ENCODE data around the gene RALGPS1.
"Not testable (repeated sequence)": the region's sequence is repeated elsewhere in the genome, so short reads cannot be mapped to it uniquely, and the experiment has no call there.

Gene RALGPS1

DNA sequence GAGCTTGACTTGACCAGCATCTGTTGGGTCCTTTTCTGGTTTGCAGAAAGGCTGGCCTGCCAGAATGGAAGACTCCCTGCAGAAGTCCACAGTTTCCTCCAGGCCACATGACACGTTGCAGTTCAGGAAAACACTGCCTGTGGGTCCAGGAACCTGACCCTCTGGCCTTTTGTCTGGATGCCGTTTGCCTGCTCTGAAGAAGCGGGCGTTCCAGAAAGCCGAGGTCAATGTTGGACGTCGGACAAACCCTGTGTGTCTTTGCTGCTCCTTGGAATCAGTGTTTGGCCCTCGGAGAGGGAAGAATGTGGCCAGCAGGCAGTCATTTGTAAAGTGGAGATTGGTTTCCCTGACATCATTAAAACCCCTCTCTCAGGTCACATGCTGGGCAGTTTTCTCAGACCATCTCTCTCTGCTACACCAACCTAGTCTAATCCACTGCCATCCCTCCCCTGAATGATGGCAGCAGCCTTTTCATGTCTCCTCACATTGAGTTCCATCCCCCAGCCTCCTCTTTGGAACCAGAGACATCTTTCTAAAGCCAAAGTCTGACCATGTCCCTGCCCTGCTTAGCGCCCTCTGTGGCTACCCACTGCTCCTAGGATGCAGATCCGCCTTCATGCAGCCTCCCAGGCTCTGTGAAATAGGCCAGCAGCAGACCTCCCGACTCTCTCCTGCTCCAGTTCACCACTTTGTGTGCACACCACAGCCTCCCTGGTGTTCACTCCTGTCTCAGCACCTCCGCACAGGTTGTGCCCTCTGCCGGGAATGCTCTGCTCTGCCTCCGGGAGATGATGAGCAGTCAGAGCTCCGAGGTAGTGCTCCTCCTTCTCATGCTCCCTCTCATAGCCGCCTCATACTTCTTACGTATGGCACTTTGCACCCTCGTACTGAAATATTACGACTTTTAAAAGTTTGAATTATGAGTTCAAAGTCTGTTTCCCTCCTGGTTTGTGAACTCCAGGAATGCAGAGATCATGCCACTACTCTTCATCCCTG is 75.6 kb downstream of the RALGPS1 start:
- DNase-seq = no peak

DNA sequence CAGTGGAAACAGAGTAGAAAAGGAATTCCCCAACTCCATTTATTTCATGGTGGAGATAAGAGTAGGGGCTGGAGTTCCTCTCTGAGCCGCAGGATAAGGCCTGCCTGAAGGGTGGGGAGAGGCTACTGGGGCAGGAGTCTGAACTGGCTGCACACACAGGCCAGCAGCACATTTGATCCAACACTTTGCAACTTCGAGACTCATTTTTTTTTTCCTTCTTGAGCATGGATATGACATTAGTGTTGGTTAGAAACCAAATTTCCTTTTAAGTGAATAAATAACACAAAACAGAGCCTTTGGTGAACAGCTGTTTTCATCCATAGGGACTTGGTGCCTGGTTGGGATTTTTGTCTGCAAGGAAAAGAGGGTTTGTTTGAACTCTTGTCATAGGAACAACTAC is 76.6 kb downstream of the RALGPS1 start:
- DNase-seq = no peak

DNA sequence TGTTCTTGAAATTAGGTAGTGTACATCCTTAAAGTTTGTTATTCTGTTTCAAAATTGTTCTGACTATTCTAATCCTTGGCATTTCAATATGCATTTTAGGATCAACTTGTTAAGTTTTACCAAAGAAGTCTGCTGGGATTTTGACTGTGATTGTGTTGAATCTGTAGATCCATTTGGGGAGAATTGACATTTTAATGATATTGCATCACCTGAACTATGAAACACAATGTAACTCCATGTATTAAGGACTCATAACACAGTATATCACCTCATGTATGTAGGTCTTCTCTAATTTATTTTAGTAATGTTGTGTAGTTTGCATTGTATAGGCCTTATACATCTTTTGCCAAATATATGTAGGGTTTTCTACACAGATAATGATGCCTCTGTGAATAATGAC is 77.8 kb downstream of the RALGPS1 start:
- no peak for DNase-seq

DNA sequence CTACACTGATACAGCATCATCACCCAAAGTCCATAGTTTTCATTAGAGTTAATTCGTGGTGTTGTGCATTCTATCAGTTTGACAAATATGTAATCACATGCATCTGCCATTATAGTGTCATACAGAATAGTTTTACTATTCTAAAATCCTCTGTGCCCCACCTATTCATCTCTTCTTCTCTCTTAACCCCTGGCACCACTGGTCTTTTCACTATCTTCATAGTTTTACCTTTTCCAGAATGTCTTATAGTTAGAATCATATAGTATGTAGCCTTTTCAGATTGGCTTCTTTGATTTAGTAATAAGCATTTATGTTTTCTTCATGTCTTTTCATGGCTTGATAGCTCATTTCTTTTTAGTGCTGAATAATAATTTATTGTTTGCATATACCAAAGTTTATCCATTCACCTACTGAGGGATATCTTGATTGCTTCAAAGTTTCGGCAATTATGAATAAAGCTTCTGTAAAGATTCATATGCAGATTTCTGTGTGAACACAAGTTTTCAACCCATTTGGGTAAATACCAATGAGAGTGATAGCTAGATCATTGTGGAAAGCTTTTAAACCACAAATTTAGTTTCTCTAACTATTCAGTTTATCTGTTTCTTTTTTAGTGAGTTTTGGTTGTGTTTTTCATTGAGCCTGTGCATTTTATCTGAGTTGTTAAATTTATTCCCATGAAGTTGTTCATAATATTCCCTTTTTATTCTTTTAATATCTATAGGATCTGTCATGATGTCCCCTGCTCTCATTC is 84.9 kb downstream of the RALGPS1 start:
- DNase-seq = no peak

DNA sequence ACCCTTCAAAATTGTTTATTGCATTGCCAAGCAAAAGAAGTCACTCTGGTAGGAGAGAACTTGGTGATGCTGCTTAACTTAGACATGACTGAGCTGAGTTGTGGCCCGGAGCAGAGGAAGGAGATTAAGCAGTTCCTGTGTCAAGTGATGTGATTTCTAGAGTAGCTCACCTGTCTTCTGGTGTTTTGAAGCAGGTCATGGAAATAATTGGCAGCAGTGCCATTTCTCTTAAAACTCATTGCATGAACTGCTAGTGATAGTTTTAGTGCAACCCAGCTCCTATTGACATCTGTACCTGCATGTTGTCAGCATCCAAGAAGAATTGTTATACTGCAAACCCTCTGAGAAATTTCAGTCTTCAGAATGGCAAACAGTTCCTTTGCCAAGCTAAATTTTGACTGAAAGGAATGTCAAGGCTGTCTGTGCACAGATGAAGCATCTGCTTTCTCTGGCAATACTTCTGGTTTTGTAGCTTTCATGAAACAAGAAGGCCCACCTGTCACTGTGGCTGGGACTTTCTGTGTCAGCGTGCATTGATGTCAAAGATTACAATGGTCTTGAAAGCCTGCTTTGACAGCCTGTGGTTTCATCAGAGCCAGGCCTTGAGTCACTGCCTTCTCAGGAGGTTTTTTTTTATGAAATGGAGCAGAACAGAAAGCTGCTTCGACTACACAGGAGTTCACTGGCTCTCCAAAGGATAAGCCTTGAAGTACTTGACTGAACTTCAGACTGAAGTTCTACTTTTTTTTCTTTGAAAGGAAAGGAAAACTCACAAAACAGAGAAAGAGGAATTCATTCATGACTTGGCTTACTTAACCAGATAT is 90.6 kb downstream of the RALGPS1 start:
- peak; percentile 13 for DNase-seq

DNA sequence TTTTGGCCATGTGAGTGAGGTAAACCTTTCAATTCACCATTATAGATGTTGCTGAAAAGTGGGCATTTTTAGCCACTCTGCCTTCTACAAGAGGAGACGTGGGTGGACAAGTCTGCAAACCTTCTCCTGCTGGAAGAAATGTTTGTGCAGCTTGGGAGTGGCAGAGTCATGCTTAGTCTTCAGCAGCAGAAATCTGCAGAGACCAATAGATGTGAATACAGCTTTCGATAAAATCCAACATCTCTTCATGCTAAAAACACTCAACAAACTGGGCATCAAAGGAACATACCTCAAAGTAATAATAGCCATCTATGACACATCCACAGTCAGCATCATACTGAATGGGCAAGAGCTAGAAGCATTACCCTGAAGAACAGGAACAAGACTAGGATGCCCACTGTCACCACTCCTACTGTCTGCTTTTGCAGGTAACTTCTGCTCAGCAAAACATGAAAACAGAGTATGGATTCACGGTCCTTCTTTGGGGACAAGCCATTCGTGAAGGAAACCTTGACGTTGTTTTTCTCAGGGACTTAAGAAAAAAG is 91.3 kb downstream of the RALGPS1 start:
- DNase-seq = no peak

DNA sequence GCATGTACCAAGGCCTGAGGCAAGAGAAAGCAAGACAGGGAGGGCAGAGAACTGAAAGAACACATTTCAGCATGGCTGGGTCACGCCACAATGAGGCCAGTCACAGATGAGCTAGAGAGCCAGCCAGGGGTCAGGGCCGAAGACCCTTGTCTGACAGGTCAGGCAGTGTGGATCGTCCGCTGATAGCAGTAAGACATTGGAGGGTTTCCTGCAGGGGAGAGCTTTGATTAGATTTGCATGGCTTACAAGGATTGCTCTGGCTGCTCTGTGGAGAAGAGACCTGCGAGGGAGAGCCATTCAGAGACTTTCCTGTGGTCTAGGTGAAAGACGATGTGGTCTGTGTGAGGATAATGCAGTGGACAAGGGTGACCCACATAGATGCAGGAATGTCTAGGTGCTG is 93.1 kb downstream of the RALGPS1 start:
- no peak for DNase-seq

DNA sequence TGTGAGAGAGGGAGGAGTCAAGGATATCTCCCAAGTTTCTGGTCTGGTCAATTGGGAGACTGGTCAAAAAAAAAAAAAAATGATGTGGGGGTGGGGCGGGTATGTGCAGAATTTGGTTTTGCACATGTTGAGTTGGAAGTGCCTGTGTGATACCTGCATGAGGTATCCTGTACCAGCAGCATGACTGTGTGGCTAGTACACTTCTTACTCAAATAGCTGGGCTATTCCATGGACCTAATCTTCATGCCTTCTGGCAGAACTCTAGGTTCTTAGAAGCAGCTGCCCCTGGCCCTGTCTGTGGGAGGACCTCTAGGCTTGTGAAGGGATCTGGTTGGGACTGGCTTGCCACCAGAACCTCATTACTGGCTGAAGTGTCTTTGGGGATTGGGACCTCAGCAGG is 93.5 kb downstream of the RALGPS1 start:
- no peak for DNase-seq

DNA sequence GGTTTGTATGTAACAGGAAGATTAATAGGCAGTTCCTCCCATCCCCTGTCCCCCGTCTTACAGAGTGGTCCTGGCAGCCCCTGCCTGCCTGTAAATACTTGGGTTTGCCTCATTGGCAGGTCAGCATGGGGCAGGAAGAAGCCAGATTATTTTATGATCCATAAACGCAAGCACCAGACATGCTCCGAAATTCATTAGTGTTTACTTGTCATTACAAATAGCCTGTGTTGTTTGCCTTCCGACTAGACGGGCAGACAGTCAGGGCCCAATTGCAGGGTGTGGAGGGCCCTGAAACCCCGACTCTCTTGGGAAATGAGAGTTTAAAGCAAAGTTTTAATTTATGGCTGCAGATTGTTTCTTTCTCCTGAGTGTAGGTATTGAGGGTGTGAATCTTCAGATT is 97.2 kb downstream of the RALGPS1 start:
- DNase-seq = no peak

DNA sequence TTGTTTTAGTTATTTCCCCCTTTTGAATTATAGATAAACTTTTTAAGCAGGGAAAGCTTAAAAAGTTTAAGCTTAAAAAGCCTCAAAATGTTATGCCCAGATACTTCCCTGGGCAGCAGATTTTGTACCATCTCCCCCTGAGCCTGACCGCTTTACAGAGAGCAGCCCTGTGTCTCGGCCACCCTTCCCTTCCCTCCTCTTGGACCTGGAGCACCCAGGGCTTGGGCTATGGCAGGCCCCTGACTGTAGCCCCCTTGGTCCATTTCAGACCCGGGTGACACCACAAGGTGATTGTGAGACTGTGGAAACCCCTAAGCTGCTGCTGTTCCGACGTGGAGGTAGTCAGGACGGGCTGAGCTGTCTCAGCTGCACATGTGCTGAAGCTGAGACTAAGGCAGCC is 97.7 kb downstream of the RALGPS1 start:
- no peak for DNase-seq

DNA sequence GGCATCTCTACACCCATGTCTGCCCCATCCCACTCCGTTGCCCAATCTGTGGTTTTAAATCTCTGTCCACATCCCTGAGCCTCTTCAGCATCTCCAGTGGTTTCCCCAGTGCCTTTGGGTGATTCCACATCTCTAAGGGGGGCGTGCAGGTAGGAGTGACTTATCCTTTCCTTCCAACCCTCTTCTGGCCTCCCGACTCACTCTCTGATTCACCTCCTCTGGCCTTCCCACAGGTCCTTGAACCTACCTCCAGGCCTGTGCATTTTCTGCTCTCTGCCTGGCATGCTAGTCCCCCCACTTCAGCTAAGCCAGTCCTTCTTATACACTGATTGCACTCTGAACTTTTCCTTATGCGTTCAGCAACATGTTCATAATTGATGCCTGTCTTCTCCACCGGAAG is 99.0 kb downstream of the RALGPS1 start:
- peak; percentile 38 for DNase-seq

DNA sequence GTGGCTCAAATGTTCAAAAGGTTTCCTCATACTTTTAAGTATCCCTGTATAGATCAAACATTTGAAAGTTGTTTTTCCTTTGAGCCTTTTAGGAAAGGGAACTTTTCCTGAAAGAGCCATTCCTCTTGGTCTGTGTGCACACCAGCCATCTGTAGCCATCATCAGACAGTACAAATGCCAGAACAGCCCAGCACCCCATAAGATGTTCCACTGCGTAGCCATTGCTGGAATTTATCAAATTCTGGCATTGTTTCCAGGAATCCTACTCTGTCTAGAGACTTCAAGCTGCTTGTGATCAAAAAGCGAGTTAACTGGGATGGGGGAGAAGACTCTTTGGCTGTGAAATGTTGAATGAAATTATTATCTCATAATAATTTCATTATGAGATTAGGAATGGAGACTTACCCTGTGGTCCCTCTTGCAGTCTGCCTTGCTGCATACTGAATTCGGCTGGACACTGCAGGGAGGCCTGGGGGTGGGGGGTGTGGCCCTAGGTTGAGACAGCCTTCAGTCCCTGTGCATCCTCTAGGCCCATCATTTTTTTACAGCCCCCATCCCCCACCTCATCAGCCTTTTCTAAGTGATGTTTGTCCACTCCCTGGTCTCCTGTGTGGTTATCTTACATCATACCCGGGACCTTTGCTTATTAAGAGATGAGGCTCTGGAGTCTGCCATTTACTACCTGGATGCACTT is 99.8 kb downstream of the RALGPS1 start:
- peak; percentile 71 for DNase-seq

DNA sequence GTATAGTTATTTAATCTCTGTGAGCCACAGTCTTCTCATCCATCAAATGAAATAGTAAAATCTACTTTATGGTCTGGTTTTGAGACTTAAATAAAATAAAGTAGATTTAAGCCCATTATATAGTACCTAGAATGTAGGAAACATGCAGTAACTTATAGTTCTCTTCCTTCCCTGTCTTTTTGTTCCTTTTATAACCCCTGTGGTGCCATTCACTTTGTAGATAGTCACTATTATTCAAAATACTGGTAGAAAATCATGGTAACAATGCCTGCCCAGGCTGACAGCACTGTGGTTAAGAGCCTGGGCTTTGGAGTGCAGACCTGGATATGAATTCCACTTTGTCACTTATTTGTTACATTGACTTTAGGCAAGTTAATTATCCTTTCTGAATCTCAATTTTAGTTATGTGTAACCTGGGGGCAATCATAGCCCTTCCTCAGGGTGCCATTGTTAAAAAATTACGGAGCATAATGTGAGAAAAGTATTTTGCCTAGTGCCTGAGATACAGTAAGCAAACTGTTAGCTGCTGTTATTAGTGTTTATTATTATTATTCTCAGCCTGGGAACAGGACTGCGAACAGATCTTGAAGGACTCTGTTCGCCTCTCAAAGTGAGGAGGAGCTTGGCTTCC is 100.4 kb downstream of the RALGPS1 start:
- no peak for DNase-seq

DNA sequence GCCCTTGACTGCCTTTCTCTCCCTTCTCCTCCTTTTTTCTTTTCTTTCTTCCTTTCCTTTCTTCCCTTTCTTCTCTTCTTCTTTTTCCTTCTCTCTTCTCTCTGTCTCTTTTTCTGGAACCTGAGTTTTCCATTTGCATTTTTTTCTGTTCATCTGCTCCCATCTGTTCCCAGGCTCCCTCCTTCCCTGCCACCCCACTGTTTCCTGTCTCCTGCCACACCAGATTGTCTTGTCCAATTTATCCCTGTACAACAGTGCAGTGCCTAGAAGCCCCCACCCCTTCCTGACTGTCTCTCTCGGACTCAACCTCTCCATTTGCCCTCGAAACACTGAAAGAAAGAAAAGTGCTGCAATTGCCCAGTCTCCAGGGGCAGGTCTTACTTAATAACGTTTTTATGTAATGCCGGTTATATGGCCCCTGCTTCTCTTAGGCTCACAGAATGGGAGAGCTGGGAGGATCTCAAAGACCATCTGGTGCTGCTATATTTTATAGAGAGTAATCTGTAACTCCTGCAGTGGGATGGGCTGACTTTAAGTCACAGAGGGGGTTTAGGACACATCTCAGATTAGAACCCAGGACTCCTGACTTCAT is 101.4 kb downstream of the RALGPS1 start:
- no peak for DNase-seq

DNA sequence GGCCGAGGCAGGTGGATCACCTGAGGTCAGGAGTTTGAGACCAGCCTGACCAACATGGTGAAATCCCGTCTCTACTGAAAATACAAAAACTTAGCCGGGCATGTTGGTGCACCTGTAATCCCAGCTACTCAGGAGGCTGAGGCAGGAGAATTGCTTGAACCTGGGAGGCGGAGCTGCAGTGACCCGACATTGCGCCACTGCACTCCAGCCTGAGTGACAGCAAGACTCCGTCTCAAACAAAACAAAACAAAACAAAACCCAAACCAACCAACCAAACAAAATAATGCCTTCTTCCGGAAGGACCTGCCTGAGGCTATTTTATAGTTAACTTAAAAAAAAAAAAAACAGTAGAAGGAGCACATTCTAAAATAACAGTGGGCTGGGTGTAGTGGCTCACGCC is 103.4 kb downstream of the RALGPS1 start:
- DNase-seq = not testable (repeated sequence)

DNA sequence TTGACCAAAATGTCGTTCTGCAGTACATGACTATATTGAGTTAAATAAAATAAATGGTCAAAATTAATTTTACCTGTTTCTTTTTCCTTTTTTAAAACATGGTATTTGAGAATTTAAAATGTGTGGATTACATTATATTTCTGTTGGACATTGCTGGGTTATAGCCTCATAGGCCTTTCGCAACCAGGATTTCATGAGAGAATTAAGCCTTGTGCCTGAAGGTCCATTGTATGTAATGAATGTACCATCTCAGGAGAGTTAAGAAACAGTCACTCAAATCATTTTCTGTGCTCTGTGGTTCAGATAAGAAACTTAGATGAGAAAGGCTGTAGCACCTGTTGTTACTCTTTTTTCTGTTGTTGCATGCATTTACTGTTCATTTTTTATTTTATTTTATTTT is 104.4 kb downstream of the RALGPS1 start:
- no peak for DNase-seq

DNA sequence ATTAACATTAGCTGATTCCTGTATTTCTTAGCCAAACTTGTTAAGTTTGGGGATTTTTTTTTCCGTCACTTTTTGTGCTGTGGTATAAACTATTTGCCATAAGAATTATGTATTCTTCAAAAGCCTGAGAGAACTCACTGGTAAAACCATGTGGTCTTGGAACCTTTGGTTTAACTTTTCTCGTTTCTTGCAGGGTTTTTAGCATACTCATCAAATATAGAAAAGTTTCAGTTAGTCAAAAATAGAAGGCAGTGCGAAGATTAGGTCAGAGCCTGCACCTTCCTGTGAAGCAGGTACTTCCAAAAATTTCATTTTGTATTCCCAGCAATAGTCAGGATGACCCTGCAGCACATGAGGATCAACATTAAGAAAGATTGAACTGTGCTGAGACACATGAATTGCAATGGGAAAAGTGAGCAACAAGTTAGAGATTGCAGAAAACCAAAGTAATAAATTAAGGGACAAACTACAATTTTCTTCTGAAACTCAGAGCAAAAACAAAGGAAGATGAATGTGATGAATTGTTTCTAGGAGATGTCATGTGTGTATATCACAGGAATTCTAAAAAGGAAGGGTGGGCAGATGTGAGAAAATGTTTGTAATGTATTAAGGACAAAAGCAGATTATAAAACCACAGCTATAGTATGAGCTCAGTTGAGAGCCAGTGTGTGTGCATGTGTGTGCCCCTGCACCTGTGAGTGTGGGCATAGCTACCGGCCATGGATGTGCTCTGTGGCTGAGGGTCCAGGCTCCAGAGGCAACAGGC is 105.6 kb downstream of the RALGPS1 start:
- no peak for DNase-seq

DNA sequence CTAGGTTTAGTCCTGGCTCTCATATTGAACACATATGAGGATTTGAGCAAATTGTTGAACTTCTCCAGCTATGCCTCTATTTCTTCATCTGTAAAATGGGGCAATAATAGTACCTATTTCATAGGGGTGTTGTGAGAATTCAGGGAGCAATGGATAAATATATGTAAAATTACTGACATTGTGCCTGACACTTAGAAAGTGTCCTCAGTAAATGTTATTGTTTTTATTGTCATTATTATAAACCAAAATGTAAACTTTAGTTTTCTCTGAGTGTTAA is 106.2 kb downstream of the RALGPS1 start:
- no peak for DNase-seq

DNA sequence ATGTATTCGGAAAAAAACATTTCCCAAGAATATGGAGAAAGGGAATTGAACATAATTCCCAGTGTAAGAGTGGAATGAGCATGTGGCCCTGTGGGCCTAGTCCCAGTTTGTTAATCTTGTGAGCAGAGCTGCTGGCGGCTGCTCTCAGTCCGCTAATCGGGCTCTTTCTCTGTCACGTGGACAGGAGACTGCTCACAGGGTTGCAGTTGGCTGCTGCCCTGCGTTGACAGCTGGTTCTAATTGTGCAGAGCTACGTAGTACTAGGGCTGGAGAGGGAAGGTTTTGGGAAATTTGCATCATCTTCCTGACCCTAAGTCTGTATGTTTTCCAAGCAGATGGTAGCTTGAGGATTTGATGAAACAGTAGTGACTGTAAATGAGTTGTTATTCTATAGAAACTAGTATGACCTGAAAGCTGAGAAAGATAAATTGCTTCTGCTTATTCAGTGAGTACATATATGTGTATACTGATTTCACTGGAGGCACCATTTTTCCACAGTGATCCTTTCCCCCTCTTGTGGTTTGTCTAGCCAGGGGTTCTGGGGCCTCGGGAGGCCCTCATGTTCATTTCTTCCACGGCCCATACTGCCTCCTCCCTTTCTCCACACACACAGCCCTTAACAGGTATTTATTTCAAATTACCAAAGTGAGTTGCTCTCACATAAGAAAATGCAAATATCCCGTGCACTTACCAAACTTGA is 107.2 kb downstream of the RALGPS1 start:
- peak; percentile 99 for DNase-seq

Measured in fibroblast of skin of right biceps (primary cell).